Measurements from ENCODE around the gene DMRT2.

DNA sequence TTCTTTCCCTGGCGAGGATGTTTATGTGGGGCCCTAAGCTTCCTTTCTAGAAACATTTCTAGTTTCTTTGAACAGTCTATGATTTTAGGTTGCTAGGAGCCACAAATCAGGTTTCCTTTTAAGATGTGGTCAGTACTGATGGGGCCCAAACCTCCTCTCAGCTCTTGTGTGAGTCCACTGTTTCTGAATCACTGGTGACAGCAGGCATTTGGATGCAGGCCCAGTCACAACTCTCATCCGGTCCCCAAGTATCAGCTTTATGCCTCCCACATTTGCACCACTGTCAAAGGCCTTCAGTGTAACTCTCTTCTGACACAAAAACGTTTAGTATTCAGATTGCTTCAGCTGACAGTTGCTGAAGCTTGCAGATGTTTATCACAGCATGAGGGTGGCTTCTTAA, 7.8 kb downstream of the DMRT2 start:
- TF ChIP-seq CTCF (IDR thresholded peaks at IDR 0.05), result no peak
- TF ChIP-seq ZFX (IDR thresholded peaks at IDR 0.05; ENCODE audit: borderline replicate concordance), result no peak

Data from 22Rv1 (cell line).